WTC11 (cell line): ENCODE measurements around the gene SYCP3.

Source experiments
- CTCF ChIP-seq: fragments of 200-600 bp; IDR thresholded peaks from 2 replicates; pipeline ENCODE4 v1.8.0; 2022; ENCODE audit warnings: antibody characterized with exemption
- TCF7 ChIP-seq: sonication (generic); formaldehyde crosslinking; IDR thresholded peaks from 2 replicates; pipeline ENCODE4 v1.8.0; 2022; ENCODE audit warnings: mild to moderate bottlenecking, low read depth, missing genetic modification reagents, moderate library complexity
- TF ChIP-seq, protein P1 (sequence below): sonication (generic); formaldehyde crosslinking; IDR thresholded peaks from 2 replicates; pipeline ENCODE4 v1.8.0; 2022; ENCODE audit warnings: mild to moderate bottlenecking, missing genetic modification reagents
- TF ChIP-seq, protein P2 (sequence below): sonication (generic); formaldehyde crosslinking; IDR thresholded peaks from 2 replicates; pipeline ENCODE4 v1.8.1; 2022; ENCODE audit warnings: mild to moderate bottlenecking, moderate library complexity, missing genetic modification reagents
- TF ChIP-seq, protein P3 (sequence below): fragments of 250-450 bp; sonication (Bioruptor Pico); IDR thresholded peaks from 2 replicates; pipeline ENCODE4 v2.1.2; 2022; ENCODE audit warnings: mild to moderate bottlenecking, moderate library complexity

- TF ChIP-seq, protein P1, sequence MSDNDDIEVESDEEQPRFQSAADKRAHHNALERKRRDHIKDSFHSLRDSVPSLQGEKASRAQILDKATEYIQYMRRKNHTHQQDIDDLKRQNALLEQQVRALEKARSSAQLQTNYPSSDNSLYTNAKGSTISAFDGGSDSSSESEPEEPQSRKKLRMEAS (CRISPR knock-in tag), result no peak
- TF ChIP-seq CTCF, result no peak
- TF ChIP-seq, protein P2, sequence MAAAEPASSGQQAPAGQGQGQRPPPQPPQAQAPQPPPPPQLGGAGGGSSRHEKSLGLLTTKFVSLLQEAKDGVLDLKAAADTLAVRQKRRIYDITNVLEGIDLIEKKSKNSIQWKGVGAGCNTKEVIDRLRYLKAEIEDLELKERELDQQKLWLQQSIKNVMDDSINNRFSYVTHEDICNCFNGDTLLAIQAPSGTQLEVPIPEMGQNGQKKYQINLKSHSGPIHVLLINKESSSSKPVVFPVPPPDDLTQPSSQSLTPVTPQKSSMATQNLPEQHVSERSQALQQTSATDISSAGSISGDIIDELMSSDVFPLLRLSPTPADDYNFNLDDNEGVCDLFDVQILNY (CRISPR knock-in tag), result no peak
- TF ChIP-seq TCF7 (CRISPR knock-in tag), result no peak
- TF ChIP-seq, protein P3, sequence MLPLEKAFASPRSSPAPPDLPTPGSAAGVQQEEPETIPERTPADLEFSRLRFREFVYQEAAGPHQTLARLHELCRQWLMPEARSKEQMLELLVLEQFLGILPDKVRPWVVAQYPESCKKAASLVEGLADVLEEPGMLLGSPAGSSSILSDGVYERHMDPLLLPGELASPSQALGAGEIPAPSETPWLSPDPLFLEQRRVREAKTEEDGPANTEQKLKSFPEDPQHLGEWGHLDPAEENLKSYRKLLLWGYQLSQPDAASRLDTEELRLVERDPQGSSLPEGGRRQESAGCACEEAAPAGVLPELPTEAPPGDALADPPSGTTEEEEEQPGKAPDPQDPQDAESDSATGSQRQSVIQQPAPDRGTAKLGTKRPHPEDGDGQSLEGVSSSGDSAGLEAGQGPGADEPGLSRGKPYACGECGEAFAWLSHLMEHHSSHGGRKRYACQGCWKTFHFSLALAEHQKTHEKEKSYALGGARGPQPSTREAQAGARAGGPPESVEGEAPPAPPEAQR (CRISPR knock-in tag), result no peak
Measured at GRCh38 chr12:101696251-101697196, 42.7 kb downstream of the SYCP3 start.
